ENCODE results near the gene CCT4.
"Not testable (repeated sequence)": the region's sequence is repeated elsewhere in the genome, so short reads cannot be mapped to it uniquely, and the experiment has no call there.

The CCT4 gene

GRCh38 chr2:61878761-61879160 lies 9.7 kb downstream of the CCT4 start:
- no peak for DNase-seq

GRCh38 chr2:61877571-61878245 lies 10.7 kb downstream of the CCT4 start:
- no peak for DNase-seq

- DNase-seq, result no peak
Observed at GRCh38 chr2:61876400-61876799, 12.1 kb downstream of the CCT4 start.

- DNase-seq, result not testable (repeated sequence)
Observed at GRCh38 chr2:61866482-61867089, 21.9 kb downstream of the CCT4 start.

GRCh38 chr2:61862085-61862484 lies 26.4 kb downstream of the CCT4 start:
- DNase-seq, result no peak

- DNase-seq, result no peak
Observed at GRCh38 chr2:61857224-61857623, 31.2 kb downstream of the CCT4 start.

GRCh38 chr2:61855318-61855613 lies 33.2 kb downstream of the CCT4 start:
- DNase-seq, result no peak

- peak; percentile 94 for DNase-seq
Observed at GRCh38 chr2:61854564-61855317, 33.7 kb downstream of the CCT4 start.

GRCh38 chr2:61853847-61854563 lies 34.5 kb downstream of the CCT4 start, which contains the start of gene FAM161A:
FAM161A (minus strand) TSS chr2:61854060; CDS start chr2:61854041, 19 bp downstream.
- DNase-seq, result peak; percentile 74

GRCh38 chr2:61853086-61853846 lies 35.2 kb downstream of the CCT4 start:
- DNase-seq, result peak; percentile 45

GRCh38 chr2:61851270-61851669 lies 37.2 kb downstream of the CCT4 start:
- DNase-seq, result not testable (repeated sequence)

- DNase-seq, result no peak
Observed at GRCh38 chr2:61845320-61845719, 43.1 kb downstream of the CCT4 start.

- no peak for DNase-seq
Observed at GRCh38 chr2:61841286-61841685, 47.2 kb downstream of the CCT4 start.

- no peak for DNase-seq
Observed at GRCh38 chr2:61834893-61835292, 53.6 kb downstream of the CCT4 start.

GRCh38 chr2:61833971-61834370 lies 54.5 kb downstream of the CCT4 start:
- DNase-seq, result no peak

- no peak for DNase-seq
Observed at GRCh38 chr2:61832183-61832841, 56.1 kb downstream of the CCT4 start.

- DNase-seq, result no peak
Observed at GRCh38 chr2:61822255-61822654, 66.2 kb downstream of the CCT4 start.

Measured in HCEC 1CT (cell line).